ENCODE measurements around the gene SIPA1L3.
"Not testable (repeated sequence)": the region's sequence is repeated elsewhere in the genome, so short reads cannot be mapped to it uniquely, and the experiment has no call there.

Gene SIPA1L3

DNA sequence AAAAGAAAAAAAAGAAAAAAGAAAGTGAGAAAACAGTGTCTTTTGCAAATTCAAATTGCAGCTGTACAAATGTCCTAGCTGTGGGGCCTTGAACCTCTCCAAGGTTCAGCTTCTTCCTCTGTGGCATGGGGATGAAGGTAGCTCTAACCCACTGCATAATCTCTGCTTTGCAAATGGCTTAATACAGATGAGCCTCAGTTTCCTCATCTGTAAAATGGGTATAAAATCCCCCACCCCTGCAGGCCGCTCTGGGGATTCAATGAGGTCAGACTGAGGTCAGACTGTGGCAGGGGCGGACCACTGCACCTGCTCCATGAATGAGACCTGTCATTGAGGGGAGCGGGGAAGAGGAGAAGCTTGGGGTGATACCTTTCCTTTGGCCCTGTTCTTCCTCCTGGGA lies 311.2 kb downstream of the SIPA1L3 start:
- no peak overlapping the region for H3K4me3 Mint-ChIP-seq
- H3K4me1 Mint-ChIP-seq (ENCODE audit: low read depth) = peaks cover 20% of the 10 kb centered on the region
- peaks cover 54% of the 10 kb centered on the region for H3K27me3 Mint-ChIP-seq
- no peaks in the 10 kb centered on the region for H3K9me3 Mint-ChIP-seq
- peaks cover 6% of the 10 kb centered on the region for H3K36me3 Mint-ChIP-seq (ENCODE audit: low read depth)
- H3K27ac Mint-ChIP-seq = no peak overlapping the region

DNA sequence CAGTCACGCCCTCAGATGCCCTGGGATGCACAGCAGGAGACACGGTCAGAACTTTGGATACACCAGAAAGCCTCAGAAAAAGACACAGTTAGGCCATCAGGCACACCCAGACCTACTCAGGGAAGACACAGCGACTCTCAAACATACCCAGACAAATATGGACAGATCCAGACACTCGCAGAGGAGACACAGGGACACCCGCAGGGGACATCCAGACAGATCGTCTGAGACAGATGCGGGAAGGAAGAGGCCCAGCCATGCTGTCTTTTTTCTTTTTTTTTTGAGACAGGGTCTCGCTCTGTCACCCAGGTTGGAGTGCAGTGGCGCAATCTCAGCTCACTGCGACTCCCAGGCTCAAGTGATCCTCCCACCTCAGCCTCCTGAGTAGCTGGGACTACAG lies 312.2 kb downstream of the SIPA1L3 start:
- H3K4me3 Mint-ChIP-seq = no peak overlapping the region
- peaks cover 15% of the 10 kb centered on the region for H3K4me1 Mint-ChIP-seq (ENCODE audit: low read depth)
- H3K9me3 Mint-ChIP-seq = no peaks in the 10 kb centered on the region
- peaks cover 55% of the 10 kb centered on the region for H3K27me3 Mint-ChIP-seq
- peaks cover under 1% of the 10 kb centered on the region for H3K36me3 Mint-ChIP-seq (ENCODE audit: low read depth)
- H3K27ac Mint-ChIP-seq = no peak overlapping the region

DNA sequence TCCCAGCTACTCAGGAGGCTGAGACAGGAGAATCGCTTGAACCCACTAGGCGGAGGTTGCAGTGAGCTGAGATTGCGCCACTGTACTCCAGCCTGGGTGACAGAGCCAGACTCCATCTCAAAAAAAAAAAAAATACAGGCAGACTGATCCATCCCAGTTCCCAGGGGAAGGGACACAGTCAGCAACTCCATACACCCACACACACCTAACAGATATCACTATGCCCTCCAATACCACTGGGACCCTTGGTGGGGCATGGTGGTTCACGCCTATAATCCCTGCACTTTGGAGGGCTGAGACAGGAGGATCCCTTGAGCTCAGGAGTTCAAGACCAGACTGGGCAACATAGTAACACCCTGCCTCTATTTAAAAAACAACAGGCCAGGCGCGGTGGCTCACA lies 314.4 kb downstream of the SIPA1L3 start:
- Mint-ChIP-seq H3K27ac (no peak overlapping the region), H3K27me3 (peaks cover 59% of the 10 kb centered on the region), H3K4me3 (no peak overlapping the region), H3K36me3 (ENCODE audit: low read depth) (no peaks in the 10 kb centered on the region), H3K9me3 (no peaks in the 10 kb centered on the region), H3K4me1 (ENCODE audit: low read depth) (peaks cover 15% of the 10 kb centered on the region)

DNA sequence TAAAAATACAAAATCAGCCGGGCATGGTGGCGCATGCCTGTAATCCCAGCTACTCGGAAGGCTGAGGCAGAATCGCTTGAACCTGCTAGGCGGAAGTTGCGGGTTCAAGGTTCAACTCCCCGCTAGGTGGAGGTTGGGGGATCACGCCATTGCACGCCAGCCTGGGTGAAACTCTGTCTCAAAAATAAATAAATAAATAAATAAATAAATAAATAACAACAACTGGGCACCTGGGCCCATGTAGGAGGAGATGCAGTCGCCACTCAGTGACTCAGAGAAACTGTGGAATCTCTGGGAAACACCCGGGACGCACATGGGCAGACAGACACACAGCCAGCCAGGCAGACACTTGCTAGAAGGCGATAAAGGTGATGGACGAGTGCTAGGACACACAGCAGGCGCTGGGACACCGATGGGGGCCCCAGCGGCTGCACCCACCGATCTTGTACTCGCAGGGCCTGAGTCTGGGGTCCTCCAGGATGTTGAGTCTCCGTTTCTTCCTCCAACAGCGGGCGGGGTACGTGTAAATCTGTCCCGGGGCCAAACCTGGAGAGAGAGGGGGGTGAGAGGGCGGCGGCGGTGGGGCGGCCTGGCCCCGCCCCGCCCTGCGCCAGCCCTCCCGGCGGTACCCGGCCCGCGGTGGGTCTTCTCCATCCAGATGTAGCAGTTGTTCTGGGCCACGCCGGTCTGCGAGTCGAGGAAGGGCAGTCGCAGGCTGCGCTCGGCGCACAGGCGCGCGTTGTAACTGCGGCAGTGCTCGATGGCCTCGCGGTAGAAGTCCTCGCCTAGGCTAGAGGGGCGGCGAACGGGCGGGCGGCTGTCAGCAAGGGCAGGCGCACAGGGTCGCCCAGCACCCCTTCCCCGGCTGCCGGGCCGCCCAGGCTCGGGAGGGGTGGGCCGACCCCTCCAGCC lies 315.2 kb downstream of the SIPA1L3 start:
- H3K4me1 Mint-ChIP-seq (ENCODE audit: low read depth) = peaks cover 15% of the 10 kb centered on the region
- H3K36me3 Mint-ChIP-seq (ENCODE audit: low read depth) = no peaks in the 10 kb centered on the region
- H3K4me3 Mint-ChIP-seq = no peak overlapping the region
- H3K27ac Mint-ChIP-seq = no peak overlapping the region
- peaks cover 62% of the 10 kb centered on the region for H3K27me3 Mint-ChIP-seq
- H3K9me3 Mint-ChIP-seq = no peaks in the 10 kb centered on the region

DNA sequence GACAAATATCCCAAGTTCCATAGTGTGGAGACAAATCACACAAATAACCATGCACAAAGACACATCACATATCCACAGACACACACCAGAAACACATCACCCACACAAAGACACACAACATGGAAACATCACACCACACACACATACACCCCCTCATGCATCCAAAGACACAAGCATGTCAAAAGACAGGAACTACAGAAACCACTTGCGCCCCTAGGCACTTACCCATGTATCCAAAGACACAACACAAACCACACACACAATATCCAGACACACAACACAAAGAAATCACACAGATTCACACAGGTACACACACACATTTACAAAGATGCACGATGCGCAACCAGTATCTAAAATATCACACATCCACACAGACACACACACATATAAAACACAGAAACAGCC lies 316.1 kb downstream of the SIPA1L3 start:
- no peaks in the 10 kb centered on the region for H3K9me3 Mint-ChIP-seq
- H3K36me3 Mint-ChIP-seq (ENCODE audit: low read depth) = no peaks in the 10 kb centered on the region
- peak overlapping the region; percentile 32 for H3K4me3 Mint-ChIP-seq
- peaks cover 22% of the 10 kb centered on the region for H3K4me1 Mint-ChIP-seq (ENCODE audit: low read depth)
- H3K27me3 Mint-ChIP-seq = peaks cover 69% of the 10 kb centered on the region
- H3K27ac Mint-ChIP-seq = peak overlapping the region; percentile 3

DNA sequence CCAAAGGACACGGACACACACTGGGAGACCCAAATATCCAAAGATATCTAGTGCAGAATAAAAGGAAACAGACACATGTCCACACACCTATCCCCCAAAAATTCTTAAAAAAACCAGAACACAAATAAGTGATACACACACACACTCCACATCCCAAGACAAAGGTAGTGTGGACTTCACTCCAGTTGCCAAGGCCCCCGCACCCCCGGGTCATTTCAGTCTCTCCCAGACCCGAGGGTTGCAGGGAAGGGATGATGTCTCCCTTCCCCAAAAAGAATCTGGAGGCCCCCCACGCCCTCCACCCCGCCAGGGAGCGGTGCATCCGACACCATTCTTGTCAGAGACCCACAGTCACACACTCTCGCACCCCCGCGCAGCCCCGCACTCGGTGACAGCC lies 316.6 kb downstream of the SIPA1L3 start:
- H3K27ac Mint-ChIP-seq = peak overlapping the region; percentile 3
- no peaks in the 10 kb centered on the region for H3K9me3 Mint-ChIP-seq
- no peaks in the 10 kb centered on the region for H3K36me3 Mint-ChIP-seq (ENCODE audit: low read depth)
- peak overlapping the region; percentile 32 for H3K4me3 Mint-ChIP-seq
- peaks cover 24% of the 10 kb centered on the region for H3K4me1 Mint-ChIP-seq (ENCODE audit: low read depth)
- peaks cover 64% of the 10 kb centered on the region for H3K27me3 Mint-ChIP-seq

DNA sequence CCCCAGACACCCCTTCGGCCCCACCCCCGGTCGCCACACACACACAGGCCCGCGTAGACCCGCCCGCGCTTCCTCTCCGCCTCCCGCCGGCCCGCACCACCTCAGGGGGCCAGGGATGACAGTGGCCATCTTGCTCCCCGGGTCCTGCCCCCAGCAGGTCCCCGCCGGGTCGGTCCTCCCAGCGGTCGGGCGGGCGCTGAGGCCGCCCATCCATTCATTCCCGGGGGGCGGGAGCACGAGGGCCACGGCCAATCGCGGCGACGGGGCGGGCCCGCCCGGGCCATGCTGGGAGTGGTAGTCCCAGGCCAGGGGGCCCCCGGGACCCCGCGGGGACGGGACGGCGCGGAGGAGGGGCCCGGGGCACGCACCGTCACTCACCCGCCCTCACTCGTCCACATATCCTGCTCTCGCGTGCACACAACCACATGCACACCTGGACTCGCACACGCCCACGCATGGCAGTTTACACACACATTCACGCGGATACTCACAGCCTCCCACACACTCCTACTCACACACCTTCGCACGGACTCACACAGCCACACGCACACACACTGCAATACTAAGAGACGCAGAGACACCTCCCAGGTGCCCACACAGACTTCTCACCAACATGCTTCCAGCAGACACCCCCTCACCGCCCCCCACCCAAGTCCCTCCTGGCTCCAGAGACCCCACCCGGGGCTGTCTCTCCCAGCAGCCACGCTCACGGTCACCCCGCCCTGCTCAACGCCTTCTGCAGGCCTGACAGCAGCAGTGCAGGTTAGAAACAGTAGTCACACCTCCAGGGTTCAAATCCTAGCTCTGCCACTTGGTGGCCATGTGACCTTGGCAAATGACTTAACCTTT lies 317.2 kb downstream of the SIPA1L3 start, which contains the start of gene DPF1:
DPF1 (minus strand) TSS at position 209 of the 849 bp plus-strand sequence; CDS start at position 129, 80 bp downstream.
- H3K36me3 Mint-ChIP-seq (ENCODE audit: low read depth) = no peaks in the 10 kb centered on the region
- peaks cover 62% of the 10 kb centered on the region for H3K27me3 Mint-ChIP-seq
- peak within 1 kb of the TSS; percentile 84 for H3K4me3 Mint-ChIP-seq
- H3K4me1 Mint-ChIP-seq (ENCODE audit: low read depth) = peaks cover 29% of the 10 kb centered on the region
- H3K27ac Mint-ChIP-seq = peak within 1 kb of the TSS; percentile 3
- H3K9me3 Mint-ChIP-seq = no peaks in the 10 kb centered on the region

DNA sequence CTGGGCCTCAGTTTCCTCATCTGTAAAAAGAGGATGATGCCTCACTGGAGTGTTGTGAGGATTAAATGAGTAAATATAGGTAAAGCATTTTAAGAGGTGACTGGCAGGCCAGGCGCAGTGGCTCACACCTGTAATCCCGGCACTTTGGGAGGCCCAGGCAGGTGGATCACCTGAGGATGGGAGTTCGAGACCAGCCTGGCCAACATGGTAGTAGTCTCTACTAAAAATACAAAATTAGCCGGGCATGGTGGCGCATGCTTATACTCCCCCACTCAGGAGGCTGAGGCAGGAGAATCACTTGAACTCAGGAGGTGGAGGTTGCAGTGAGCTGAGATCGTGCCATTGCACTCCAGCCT lies 317.8 kb downstream of the SIPA1L3 start:
- peak overlapping the region; percentile 84 for H3K4me3 Mint-ChIP-seq
- not testable (repeated sequence) for H3K27ac Mint-ChIP-seq; H3K9me3 Mint-ChIP-seq; H3K36me3 Mint-ChIP-seq (ENCODE audit: low read depth)
- peaks cover 30% of the 10 kb centered on the region for H3K4me1 Mint-ChIP-seq (ENCODE audit: low read depth)
- H3K27me3 Mint-ChIP-seq = peaks cover 57% of the 10 kb centered on the region

DNA sequence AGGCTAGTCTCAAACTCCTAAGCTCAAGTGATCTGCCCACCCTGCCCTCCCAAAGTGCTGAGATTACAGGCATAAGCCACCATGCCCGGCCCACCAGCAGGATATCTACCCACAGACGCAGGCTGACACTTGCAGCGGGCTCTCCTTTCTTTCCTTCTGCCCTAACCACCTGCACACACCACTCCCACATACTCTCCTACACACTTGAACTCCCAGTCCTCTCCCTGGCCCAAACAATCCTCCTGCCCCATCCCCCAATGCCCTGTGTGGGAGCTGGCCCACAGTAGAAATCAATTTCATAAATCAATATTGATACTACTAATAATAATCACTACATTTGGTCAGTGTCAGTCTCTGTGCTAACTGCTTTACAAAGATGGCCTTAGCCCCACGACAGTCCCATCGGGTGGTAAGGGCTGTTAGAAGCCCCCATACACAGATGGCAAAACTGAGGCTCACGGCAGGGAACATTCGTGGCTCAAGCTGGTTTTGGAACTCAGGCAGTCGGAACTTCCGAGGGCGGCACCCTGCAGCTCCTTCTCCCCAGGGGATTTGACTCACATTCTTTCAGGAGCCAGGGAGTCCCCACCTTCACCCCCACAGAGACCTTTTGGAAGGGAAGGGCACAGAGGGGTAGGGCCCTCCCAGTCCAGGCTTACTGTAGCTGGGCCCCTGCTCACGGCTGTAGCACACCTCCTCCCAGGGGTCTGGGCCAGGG lies 320.4 kb downstream of the SIPA1L3 start:
- Mint-ChIP-seq H3K36me3 (ENCODE audit: low read depth) (no peaks in the 10 kb centered on the region), H3K27ac (no peak overlapping the region), H3K4me1 (ENCODE audit: low read depth) (peaks cover 32% of the 10 kb centered on the region), H3K9me3 (no peaks in the 10 kb centered on the region), H3K4me3 (no peak overlapping the region), H3K27me3 (peaks cover 66% of the 10 kb centered on the region)

DNA sequence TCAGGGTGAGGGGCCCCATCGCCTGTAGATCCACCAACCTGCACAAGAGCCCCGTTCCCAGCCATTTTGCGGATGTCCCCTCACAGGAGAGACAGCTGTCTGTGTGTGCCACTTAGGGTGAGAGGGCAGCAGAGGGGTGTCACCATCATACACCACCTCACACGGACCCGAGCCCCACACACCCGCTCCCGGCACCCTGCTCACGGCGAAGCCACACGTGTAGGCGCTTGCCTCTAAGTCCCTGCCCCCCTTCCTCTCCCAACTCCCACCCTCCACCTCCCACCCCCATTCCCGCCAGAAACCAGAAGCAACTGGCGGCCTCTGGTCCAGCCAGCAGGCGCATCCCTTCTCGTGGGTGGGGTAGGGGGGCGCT lies 321.0 kb downstream of the SIPA1L3 start:
- H3K4me3 Mint-ChIP-seq = no peak overlapping the region
- H3K27ac Mint-ChIP-seq = no peak overlapping the region
- H3K4me1 Mint-ChIP-seq (ENCODE audit: low read depth) = peaks cover 29% of the 10 kb centered on the region
- H3K9me3 Mint-ChIP-seq = no peaks in the 10 kb centered on the region
- no peaks in the 10 kb centered on the region for H3K36me3 Mint-ChIP-seq (ENCODE audit: low read depth)
- peaks cover 66% of the 10 kb centered on the region for H3K27me3 Mint-ChIP-seq

DNA sequence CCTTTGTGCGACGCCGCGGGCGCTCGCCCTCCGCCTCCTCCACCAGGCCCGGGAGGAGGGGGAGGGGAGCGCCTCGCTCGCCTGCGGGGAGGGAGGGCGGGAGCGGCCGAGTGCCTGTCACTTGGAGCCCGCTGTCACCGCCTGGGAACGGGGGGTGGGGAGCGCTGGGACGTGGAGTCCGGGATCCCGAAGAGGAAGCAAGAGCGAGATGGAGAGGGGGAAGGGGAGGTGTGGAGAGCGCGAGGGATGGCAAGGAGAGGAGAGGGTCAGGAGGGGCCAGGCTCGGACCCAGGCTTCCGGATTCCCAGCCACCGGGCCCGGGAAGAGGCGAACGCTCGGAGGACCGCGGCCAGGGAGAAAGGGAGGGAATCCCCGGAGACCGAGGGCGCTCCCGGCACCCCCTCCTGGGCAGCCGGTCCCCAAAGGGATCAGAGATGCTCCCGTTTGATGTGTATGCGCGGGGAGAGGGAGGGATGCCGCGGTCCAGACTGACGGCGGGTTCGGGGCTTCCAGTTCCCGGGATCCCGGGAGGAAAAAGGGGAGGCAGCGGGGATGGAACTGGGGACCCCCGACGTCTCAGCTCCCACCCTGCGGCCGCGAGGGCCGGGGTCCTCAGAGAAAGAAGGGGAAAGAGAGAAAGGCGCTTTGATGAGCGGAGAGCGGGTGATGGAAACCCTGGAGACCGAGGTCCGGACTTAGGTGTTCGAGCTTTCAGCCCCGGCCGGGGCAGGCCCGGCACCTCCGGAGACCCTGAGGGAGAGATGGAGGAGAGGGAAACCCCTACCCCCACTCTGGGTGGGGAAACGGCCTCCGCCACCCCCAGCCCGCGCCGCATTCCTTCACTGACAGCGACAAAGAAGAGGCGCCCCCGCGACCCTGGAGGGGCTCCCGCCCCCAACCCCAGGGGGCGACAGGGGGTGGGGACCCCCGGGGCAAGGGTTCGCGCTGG lies 321.8 kb downstream of the SIPA1L3 start:
- Mint-ChIP-seq H3K4me1 (ENCODE audit: low read depth) (peaks cover 23% of the 10 kb centered on the region), H3K27me3 (peaks cover 60% of the 10 kb centered on the region), H3K36me3 (ENCODE audit: low read depth) (no peaks in the 10 kb centered on the region), H3K9me3 (no peaks in the 10 kb centered on the region), H3K27ac (no peak overlapping the region), H3K4me3 (peak overlapping the region; percentile 48)

DNA sequence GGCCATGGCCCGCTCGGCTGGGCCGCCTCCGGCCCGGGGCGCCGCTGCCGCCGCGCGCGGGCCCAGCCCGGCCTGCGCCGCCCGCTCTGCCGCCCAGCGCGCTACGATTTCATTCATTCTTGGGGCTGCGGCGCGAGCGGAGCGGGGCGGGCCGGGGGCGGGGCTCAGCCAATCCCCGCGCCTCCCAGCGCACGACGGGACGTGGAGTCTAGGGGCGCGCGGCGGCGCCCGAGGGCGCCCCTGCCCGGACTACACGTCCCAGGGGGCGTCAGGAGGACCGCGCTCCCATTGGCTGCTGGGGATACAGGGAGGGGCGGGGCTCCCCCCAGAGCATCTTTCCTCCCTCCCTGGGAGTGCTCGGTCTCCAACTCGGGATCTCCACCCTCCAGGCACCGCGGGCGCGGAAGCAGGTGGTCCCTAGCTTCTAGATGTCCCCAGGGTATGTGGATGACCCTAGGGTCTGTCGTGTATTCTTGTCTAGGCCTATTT lies 322.6 kb downstream of the SIPA1L3 start:
- Mint-ChIP-seq H3K4me1 (ENCODE audit: low read depth) (peaks cover 18% of the 10 kb centered on the region), H3K4me3 (peak overlapping the region; percentile 13), H3K9me3 (no peaks in the 10 kb centered on the region), H3K27me3 (peaks cover 53% of the 10 kb centered on the region), H3K27ac (no peak overlapping the region), H3K36me3 (ENCODE audit: low read depth) (no peaks in the 10 kb centered on the region)

DNA sequence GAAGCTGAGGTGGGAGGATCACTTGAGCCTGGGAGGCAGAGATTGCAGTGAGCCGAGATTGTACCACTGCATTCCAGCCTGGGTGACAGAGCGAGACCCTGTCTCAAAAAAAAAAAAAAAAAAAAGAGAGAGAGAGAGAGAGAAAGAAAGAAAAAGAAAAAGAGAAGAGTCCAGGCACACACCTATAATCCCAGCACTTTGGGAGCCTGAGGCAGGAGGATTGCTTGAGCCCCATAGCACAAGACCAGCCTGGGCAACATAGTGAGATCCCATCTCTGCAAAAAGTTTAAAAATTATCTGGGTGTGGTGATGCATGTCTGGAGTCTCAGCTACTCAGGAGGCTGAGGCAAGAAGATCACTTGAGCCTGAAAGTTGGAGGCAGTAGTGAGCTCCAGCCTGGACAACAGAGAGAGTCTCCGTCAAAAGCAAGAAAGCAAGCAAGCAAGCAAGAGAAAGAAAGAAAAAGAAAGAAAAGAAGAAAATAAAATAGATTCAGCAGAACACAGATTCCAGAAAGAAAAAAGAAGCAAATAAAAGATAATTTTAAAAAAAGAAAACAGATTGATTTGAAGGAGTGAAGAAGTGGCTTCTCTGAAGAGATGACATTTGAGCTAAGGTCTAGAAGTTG lies 323.6 kb downstream of the SIPA1L3 start:
- H3K27ac Mint-ChIP-seq; H3K36me3 Mint-ChIP-seq (ENCODE audit: low read depth); H3K9me3 Mint-ChIP-seq; H3K4me3 Mint-ChIP-seq: not testable (repeated sequence)
- peaks cover 48% of the 10 kb centered on the region for H3K27me3 Mint-ChIP-seq
- peaks cover 17% of the 10 kb centered on the region for H3K4me1 Mint-ChIP-seq (ENCODE audit: low read depth)

Data from stimulated activated naive CD8-positive, alpha-beta T cell treated with anti-CD3 and anti-CD28 coated beads, Interleukin-15, Interleukin-2, amounts not matched to agents 100 ng/mL and 50 ng/mL, for 24 hours (primary cell).